ENCODE results near the gene RPS16. TPM values are rescaled to one million over a fixed set of nuclear protein-coding genes. Genes with fewer than 3 reads are reported as not detected.

Gene RPS16
- total and polyA plus RNA-seq, 2 of the 13 experiments (the other 11 are each of a cell fraction or from before 2014, with no cell fraction given): 488 to 2,583 TPM

DNA sequence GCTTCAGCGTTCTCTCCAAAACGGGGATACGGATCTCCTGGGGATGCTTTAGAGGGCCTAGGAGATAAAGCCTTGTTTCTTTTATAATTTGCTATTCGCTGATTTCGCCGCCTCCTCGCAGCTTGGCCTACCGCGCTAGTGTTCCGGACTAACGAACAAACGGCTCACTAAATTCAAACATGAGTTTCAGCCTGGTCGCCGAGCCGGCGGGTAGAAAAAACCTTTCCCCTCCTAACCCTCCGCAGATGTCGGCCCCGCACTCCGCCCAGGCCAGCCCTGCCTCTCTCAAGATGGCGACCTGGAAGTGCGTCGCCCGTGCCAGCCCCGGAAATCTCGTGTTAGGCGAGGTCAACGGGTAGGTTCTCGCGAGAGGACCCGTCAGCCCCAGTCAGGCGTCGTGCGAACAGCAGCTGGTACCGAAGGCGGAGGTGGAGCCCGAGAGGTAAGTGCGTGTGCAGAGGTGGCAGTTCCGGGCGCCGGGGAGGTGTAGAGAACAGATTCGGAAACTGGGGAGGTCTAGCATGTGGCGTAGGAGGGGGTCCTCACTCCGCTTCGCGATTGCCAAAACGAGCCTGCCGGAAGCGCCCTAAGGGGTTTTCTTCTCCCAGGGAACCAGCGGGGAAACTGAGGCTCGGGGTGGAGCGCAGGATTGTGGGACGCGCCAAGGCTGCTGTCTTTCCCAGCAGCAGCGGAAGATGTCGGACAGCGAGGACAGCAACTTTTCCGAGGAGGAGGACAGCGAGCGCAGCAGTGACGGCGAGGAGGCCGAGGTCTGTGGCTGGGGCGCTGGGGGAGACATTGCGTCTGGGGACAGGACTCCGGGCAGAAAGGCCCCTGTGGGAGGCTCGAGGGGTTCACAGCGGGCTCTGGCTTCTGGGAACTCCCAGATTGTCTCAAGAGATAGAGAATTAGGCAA lies 9.7 kb upstream of the RPS16 start, which contains the start of gene SUPT5H (continued):
- TF ChIP-seq, protein P1, sequence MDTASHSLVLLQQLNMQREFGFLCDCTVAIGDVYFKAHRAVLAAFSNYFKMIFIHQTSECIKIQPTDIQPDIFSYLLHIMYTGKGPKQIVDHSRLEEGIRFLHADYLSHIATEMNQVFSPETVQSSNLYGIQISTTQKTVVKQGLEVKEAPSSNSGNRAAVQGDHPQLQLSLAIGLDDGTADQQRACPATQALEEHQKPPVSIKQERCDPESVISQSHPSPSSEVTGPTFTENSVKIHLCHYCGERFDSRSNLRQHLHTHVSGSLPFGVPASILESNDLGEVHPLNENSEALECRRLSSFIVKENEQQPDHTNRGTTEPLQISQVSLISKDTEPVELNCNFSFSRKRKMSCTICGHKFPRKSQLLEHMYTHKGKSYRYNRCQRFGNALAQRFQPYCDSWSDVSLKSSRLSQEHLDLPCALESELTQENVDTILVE (CRISPR knock-in tag; IDR thresholded peaks at IDR 0.05): no peak; the same call in 1 of the 2 replicates
- TF ChIP-seq DMAP1 (CRISPR knock-in tag; IDR thresholded peaks at IDR 0.05) (peak; percentile 92), ISX (CRISPR knock-in tag; conservative IDR thresholded peaks at IDR 0.05) (no peak), ADNP (CRISPR knock-in tag; IDR thresholded peaks at IDR 0.05) (no peak), KDM4B (CRISPR knock-in tag; IDR thresholded peaks at IDR 0.05) (peak; percentile 65; the same call in 1 of the 2 replicates), ZNF484 (CRISPR knock-in tag; IDR thresholded peaks at IDR 0.05; ENCODE audit: borderline replicate concordance, low read depth) (no peak), SPEN (CRISPR knock-in tag; IDR thresholded peaks at IDR 0.05; ENCODE audit: low read depth) (peak; percentile 98), ZNF460 (CRISPR knock-in tag; IDR thresholded peaks at IDR 0.05; ENCODE audit: borderline replicate concordance) (peak; percentile 32; the same call in 1 of the 2 replicates), ZNF350 (CRISPR knock-in tag; IDR thresholded peaks at IDR 0.05; ENCODE audit: borderline replicate concordance, low read depth) (peak; percentile 80; the same call in 1 of the 2 replicates), SP140L (CRISPR knock-in tag; IDR thresholded peaks at IDR 0.05; ENCODE audit: borderline replicate concordance) (0 out of 2 replicates have a peak, but pooled peaks have one; percentile 36), YEATS4 (CRISPR knock-in tag; IDR thresholded peaks at IDR 0.05; ENCODE audit: borderline replicate concordance) (peak; percentile 86), ZNF709 (CRISPR knock-in tag; IDR thresholded peaks at IDR 0.05) (peak; percentile 93), ESRRA (CRISPR knock-in tag; IDR thresholded peaks at IDR 0.05; ENCODE audit: low read depth) (peak; percentile 48; the same call in 1 of the 2 replicates), NFATC3 (CRISPR knock-in tag; IDR thresholded peaks at IDR 0.05) (peak; percentile 65; the same call in 1 of the 2 replicates), JUN (CRISPR knock-in tag; IDR thresholded peaks at IDR 0.05) (peak; percentile 45; the same call in 1 of the 2 replicates), ZBTB42 (CRISPR knock-in tag; IDR thresholded peaks at IDR 0.05) (peak; percentile 80; the same call in 1 of the 2 replicates), MATR3 (CRISPR knock-in tag; IDR thresholded peaks at IDR 0.05) (no peak), ZNF337 (CRISPR knock-in tag; IDR thresholded peaks at IDR 0.05; ENCODE audit: borderline replicate concordance, low read depth) (no peak), SALL1 (CRISPR knock-in tag; IDR thresholded peaks at IDR 0.05) (peak; percentile 91), CAMTA2 (CRISPR knock-in tag; IDR thresholded peaks at IDR 0.05; ENCODE audit: borderline replicate concordance) (peak; percentile 84; the same call in 1 of the 2 replicates), KLF16 (CRISPR knock-in tag; IDR thresholded peaks at IDR 0.05) (peak in 1 of 2 experiments; percentile 94; a peak in 2 of 4 replicates), ZNF383 (CRISPR knock-in tag; IDR thresholded peaks at IDR 0.05; ENCODE audit: borderline replicate concordance) (no peak)
- TF ChIP-seq, protein P2, sequence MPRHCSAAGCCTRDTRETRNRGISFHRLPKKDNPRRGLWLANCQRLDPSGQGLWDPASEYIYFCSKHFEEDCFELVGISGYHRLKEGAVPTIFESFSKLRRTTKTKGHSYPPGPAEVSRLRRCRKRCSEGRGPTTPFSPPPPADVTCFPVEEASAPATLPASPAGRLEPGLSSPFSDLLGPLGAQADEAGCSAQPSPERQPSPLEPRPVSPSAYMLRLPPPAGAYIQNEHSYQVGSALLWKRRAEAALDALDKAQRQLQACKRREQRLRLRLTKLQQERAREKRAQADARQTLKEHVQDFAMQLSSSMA (CRISPR knock-in tag; IDR thresholded peaks at IDR 0.05): peak; percentile 100
- TF ChIP-seq, protein P3, sequence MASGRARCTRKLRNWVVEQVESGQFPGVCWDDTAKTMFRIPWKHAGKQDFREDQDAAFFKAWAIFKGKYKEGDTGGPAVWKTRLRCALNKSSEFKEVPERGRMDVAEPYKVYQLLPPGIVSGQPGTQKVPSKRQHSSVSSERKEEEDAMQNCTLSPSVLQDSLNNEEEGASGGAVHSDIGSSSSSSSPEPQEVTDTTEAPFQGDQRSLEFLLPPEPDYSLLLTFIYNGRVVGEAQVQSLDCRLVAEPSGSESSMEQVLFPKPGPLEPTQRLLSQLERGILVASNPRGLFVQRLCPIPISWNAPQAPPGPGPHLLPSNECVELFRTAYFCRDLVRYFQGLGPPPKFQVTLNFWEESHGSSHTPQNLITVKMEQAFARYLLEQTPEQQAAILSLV (CRISPR knock-in tag; IDR thresholded peaks at IDR 0.05; ENCODE audit: borderline replicate concordance): peak; percentile 89
- TF ChIP-seq, protein P4, sequence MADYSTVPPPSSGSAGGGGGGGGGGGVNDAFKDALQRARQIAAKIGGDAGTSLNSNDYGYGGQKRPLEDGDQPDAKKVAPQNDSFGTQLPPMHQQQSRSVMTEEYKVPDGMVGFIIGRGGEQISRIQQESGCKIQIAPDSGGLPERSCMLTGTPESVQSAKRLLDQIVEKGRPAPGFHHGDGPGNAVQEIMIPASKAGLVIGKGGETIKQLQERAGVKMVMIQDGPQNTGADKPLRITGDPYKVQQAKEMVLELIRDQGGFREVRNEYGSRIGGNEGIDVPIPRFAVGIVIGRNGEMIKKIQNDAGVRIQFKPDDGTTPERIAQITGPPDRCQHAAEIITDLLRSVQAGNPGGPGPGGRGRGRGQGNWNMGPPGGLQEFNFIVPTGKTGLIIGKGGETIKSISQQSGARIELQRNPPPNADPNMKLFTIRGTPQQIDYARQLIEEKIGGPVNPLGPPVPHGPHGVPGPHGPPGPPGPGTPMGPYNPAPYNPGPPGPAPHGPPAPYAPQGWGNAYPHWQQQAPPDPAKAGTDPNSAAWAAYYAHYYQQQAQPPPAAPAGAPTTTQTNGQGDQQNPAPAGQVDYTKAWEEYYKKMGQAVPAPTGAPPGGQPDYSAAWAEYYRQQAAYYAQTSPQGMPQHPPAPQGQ (CRISPR knock-in tag; IDR thresholded peaks at IDR 0.05; ENCODE audit: borderline replicate concordance): no peak

Data from HepG2 (cell line).